ENCODE results near the gene DAB2IP.

DNA sequence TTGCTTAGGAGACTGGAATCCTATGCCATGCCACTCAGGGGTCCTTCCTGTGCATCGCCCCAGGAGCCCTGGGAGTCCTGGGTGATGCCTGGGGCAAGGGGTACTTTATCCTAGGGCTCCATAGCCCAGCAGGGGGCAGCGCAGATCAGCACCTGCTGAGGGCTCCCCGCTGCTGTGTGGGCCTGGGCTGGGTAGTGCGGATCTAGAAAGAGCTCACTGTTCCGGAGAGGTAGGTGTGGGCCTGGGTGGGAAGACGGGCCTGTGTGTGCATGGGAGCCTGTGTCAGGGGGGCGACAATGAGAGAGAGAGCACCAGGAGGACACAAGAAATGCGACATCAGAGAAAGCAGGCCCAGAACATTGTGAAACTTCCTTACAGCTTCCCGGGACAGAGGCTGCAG lies 11.4 kb upstream of the DAB2IP start:
- TF ChIP-seq POLR2A (IDR thresholded peaks at IDR 0.05; ENCODE audit: borderline replicate concordance, extremely low read depth, insufficient read depth, insufficient read length) (no peak), CEBPB (IDR thresholded peaks at IDR 0.05; ENCODE audit: low read depth) (no peak), TCF7L2 (IDR thresholded peaks at IDR 0.05; ENCODE audit: borderline replicate concordance, extremely low read depth, insufficient read depth, insufficient read length) (no peak)
- TF ChIP-seq, protein P1, sequence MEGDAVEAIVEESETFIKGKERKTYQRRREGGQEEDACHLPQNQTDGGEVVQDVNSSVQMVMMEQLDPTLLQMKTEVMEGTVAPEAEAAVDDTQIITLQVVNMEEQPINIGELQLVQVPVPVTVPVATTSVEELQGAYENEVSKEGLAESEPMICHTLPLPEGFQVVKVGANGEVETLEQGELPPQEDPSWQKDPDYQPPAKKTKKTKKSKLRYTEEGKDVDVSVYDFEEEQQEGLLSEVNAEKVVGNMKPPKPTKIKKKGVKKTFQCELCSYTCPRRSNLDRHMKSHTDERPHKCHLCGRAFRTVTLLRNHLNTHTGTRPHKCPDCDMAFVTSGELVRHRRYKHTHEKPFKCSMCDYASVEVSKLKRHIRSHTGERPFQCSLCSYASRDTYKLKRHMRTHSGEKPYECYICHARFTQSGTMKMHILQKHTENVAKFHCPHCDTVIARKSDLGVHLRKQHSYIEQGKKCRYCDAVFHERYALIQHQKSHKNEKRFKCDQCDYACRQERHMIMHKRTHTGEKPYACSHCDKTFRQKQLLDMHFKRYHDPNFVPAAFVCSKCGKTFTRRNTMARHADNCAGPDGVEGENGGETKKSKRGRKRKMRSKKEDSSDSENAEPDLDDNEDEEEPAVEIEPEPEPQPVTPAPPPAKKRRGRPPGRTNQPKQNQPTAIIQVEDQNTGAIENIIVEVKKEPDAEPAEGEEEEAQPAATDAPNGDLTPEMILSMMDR (IDR thresholded peaks at IDR 0.05 in 2 of 3, conservative IDR thresholded peaks at IDR 0.05 in 1 of 3; ENCODE audit: borderline replicate concordance in 1 of 3, insufficient read depth in 1 of 3, low read depth in 2 of 3, low read length in 2 of 3): peak; percentile 53 to 74 (median 74); a peak in 5 of 6 replicates

Measured in HCT116 (cell line).